22Rv1 (cell line): ENCODE measurements around the gene ZDHHC11B.
"Not testable (repeated sequence)": the region's sequence is repeated elsewhere in the genome, so short reads cannot be mapped to it uniquely, and the experiment has no call there.

Source experiments
- ZFX ChIP-seq: fragments of 450-650 bp; IDR thresholded peaks from 2 replicates; pipeline ENCODE4 v1.6.1; 2017; ENCODE audit warnings: antibody characterized with exemption, borderline replicate concordance
- TF ChIP-seq, protein P1 (sequence below): fragments of 450-650 bp; IDR thresholded peaks from 2 replicates; pipeline ENCODE4 v1.5.1; 2017; ENCODE audit warnings: mild to moderate bottlenecking

DNA sequence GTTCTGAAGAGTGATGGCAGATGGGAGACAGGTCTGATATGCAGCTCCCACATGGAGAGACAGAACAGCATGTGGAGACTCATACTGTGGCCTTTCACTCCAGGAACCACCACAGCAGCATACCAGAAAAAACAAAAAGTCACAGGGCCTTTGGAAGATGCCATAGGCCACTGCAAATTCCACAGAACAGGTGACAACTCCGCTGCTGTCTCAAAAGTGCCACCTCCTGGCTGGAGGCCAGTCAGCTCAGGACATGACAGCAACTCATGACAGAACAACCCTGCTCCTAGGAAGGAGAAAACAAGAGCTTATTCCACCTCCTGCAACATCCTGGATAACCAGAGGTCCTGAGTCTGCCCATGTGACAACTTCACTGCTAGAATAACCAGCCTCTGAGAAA is 41.0 kb upstream of the ZDHHC11B start:
- TF ChIP-seq, protein P1, sequence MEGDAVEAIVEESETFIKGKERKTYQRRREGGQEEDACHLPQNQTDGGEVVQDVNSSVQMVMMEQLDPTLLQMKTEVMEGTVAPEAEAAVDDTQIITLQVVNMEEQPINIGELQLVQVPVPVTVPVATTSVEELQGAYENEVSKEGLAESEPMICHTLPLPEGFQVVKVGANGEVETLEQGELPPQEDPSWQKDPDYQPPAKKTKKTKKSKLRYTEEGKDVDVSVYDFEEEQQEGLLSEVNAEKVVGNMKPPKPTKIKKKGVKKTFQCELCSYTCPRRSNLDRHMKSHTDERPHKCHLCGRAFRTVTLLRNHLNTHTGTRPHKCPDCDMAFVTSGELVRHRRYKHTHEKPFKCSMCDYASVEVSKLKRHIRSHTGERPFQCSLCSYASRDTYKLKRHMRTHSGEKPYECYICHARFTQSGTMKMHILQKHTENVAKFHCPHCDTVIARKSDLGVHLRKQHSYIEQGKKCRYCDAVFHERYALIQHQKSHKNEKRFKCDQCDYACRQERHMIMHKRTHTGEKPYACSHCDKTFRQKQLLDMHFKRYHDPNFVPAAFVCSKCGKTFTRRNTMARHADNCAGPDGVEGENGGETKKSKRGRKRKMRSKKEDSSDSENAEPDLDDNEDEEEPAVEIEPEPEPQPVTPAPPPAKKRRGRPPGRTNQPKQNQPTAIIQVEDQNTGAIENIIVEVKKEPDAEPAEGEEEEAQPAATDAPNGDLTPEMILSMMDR: not testable (repeated sequence)
- TF ChIP-seq ZFX: not testable (repeated sequence)
